HCT116 (cell line): ENCODE results near the gene MCTP2. TPM values are rescaled to one million over a fixed set of nuclear protein-coding genes. Genes with fewer than 3 reads are reported as not detected.

Source experiments
- ATAC-seq: fragments of 200-7000 bp; cut with Tn5 transposase; 2 replicates; pipeline ENCODE4 v1.9.1; 2020; ENCODE audit warnings: mild to moderate bottlenecking, moderate library complexity
- BruUV-seq: library from RNA; stranded (reverse); fragments of 400-500 nt; replicated peaks from 2 replicates; lab custom pipeline; 2021; lab: Mats Ljungman, UMichigan
- CTCF ChIA-PET: fragments of 300-600 bp; sonication (Branson Sonifier 250); formaldehyde crosslinking; loops from one replicate; lab custom pipeline; 2021; ENCODE audit warnings: antibody characterized with exemption; lab: Charles Lee
- POLR2A ChIA-PET: fragments of 300-600, 350-600 bp; sonication (Branson Sonifier 250); formaldehyde crosslinking; loops from one replicate; lab custom pipeline; 2021; ENCODE audit warnings: antibody characterized with exemption; lab: Charles Lee
- RAD21 ChIA-PET, 2 experiments: fragments of 300-600 bp; sonication (Branson Sonifier 250); formaldehyde crosslinking; loops; one replicate each; lab custom pipeline; 2023; ENCODE audit warnings: low total read pairs in 2 of 2; ENCODE audit not compliant: uncharacterized antibody in 2 of 2, unreplicated experiment in 2 of 2, low non-redundant PET in 1 of 2; lab: Charles Lee
- DNase-seq: peaks from one replicate; pipeline ENCODE4 v3.0.0-alpha.2; 2010; ENCODE audit warnings: low read depth, low spot score
- H2AFZ ChIP-seq: fragments of 200-600 bp; shearing (Covaris generic), sonication (generic); 2 replicates; pipeline ENCODE4 v1.6.1; 2017; ENCODE audit warnings: low read depth, mixed run types, mixed read lengths, antibody characterized with exemption, low read length; ENCODE audit not compliant: poor library complexity, severe bottlenecking
- H3K27ac ChIP-seq: 2 replicates; pipeline ENCODE4 v1.5.1; 2012; ENCODE audit warnings: low read depth, low read length
- H3K27me3 ChIP-seq: fragments of 200-600 bp; sonication (generic); 2 replicates; pipeline ENCODE4 v1.6.1; 2016; ENCODE audit warnings: mixed run types, low read length, mixed read lengths; ENCODE audit not compliant: insufficient read depth
- H3K36me3 ChIP-seq, 2 experiments: fragments of 200-500 bp in 1 of 2; fragments of 200-600 bp in 1 of 2; sonication (Bioruptor generic) in 1 of 2; sonication (generic) in 1 of 2; 2 replicates each; pipeline versions ENCODE4 v1.5.1 to v1.6.1; 2014 to 2016; ENCODE audit warnings: low read length in 2 of 2, inconsistent platforms in 1 of 2, mixed read lengths in 1 of 2, mixed run types in 1 of 2; ENCODE audit not compliant: insufficient read depth in 2 of 2, control insufficient read depth in 1 of 2
- H3K4me1 ChIP-seq, 2 experiments: fragments of 200-600 bp in 1 of 2; sonication (generic) in 1 of 2; 2 replicates each; pipeline versions ENCODE4 v1.5.1 to v1.6.1; 2012 to 2017; ENCODE audit warnings: low read length in 2 of 2, inconsistent platforms in 1 of 2, mild to moderate bottlenecking in 1 of 2, mixed read lengths in 1 of 2, mixed run types in 1 of 2, moderate library complexity in 1 of 2; ENCODE audit not compliant: insufficient read depth in 2 of 2, control insufficient read depth in 1 of 2
- H3K4me2 ChIP-seq: fragments of 200-600 bp; sonication (generic); 2 replicates; pipeline ENCODE4 v1.6.1; 2017; ENCODE audit warnings: mixed run types, low read length, mixed read lengths
- H3K4me3 ChIP-seq, 2 experiments: fragments of 200-600 bp in 1 of 2; sonication (generic) in 1 of 2; replicated peaks in 1 of 2; 2 replicates each; pipeline ENCODE4 v1.5.1; 2011 to 2016; ENCODE audit warnings: low read length in 2 of 2, control low read depth in 1 of 2, low read depth in 1 of 2, mild to moderate bottlenecking in 1 of 2, mixed read lengths in 1 of 2, mixed run types in 1 of 2
- H3K79me2 ChIP-seq: fragments of 200-600 bp; sonication (generic); 2 replicates; pipeline ENCODE4 v1.6.1; 2017; ENCODE audit warnings: mild to moderate bottlenecking, mixed run types, low read length, moderate library complexity, mixed read lengths; ENCODE audit not compliant: insufficient read depth
- H3K9ac ChIP-seq: fragments of 200-600 bp; sonication (generic); 2 replicates; pipeline ENCODE4 v1.6.1; 2016; ENCODE audit warnings: low read length, mixed read lengths
- H3K9me2 ChIP-seq: fragments of 200-600 bp; sonication (generic), shearing (Covaris generic); 2 replicates; pipeline ENCODE4 v1.6.1; 2017; ENCODE audit warnings: mixed run types, mild to moderate bottlenecking, moderate library complexity; ENCODE audit not compliant: insufficient read depth
- H3K9me3 ChIP-seq, 2 experiments: fragments of 200-500 bp in 1 of 2; fragments of 200-600 bp in 1 of 2; sonication (Bioruptor generic) in 1 of 2; sonication (generic) in 1 of 2; 2 replicates each; pipeline ENCODE4 v1.6.1; 2014 to 2017; ENCODE audit warnings: low read length in 2 of 2, mixed read lengths in 2 of 2, inconsistent platforms in 1 of 2, low read depth in 1 of 2, mild to moderate bottlenecking in 1 of 2, mixed run types in 1 of 2, moderate library complexity in 1 of 2; ENCODE audit not compliant: control insufficient read depth in 1 of 2, insufficient read depth in 1 of 2
- H4K20me1 ChIP-seq: fragments of 200-600 bp; sonication (generic), shearing (Covaris generic); 2 replicates; pipeline ENCODE4 v1.6.1; 2017; ENCODE audit warnings: mixed run types, mild to moderate bottlenecking, moderate library complexity; ENCODE audit not compliant: insufficient read depth
- ATF3 ChIP-seq: IDR thresholded peaks from 2 replicates; pipeline ENCODE4 v1.6.1; 2012
- CBX3 ChIP-seq: IDR thresholded peaks from 2 replicates; pipeline ENCODE4 v1.6.1; 2012; ENCODE audit warnings: low read depth
- CEBPB ChIP-seq: IDR thresholded peaks from 2 replicates; pipeline ENCODE4 v1.6.1; 2012; ENCODE audit warnings: low read depth
- EZH2 ChIP-seq: fragments of 200-600 bp; sonication (generic); IDR thresholded peaks from 2 replicates; pipeline ENCODE4 v1.6.1; 2017; ENCODE audit warnings: antibody characterized with exemption, mixed run types
- EZH2phosphoT487 ChIP-seq: fragments of 200-600 bp; IDR thresholded peaks from 2 replicates; pipeline ENCODE4 v1.6.1; 2018; ENCODE audit warnings: antibody characterized with exemption, borderline replicate concordance
- FOSL1 ChIP-seq: IDR thresholded peaks from 2 replicates; pipeline ENCODE4 v1.6.1; 2012; ENCODE audit warnings: low read depth
- JUND ChIP-seq: IDR thresholded peaks from 2 replicates; pipeline ENCODE4 v1.6.1; 2012
- MAX ChIP-seq: IDR thresholded peaks from 2 replicates; pipeline ENCODE4 v1.6.1; 2012
- POLR2A ChIP-seq: IDR thresholded peaks from 2 replicates; pipeline ENCODE4 v1.7.0; 2011; ENCODE audit warnings: borderline replicate concordance; ENCODE audit not compliant: insufficient read depth, insufficient read length; ENCODE audit errors: extremely low read depth
- POLR2AphosphoS5 ChIP-seq: IDR thresholded peaks from 2 replicates; pipeline ENCODE4 v1.6.1; 2011; ENCODE audit warnings: mild to moderate bottlenecking, low read depth, low read length, moderate library complexity
- SIN3A ChIP-seq: IDR thresholded peaks from 2 replicates; pipeline ENCODE4 v1.6.1; 2012; ENCODE audit warnings: low read depth
- TCF7L2 ChIP-seq: IDR thresholded peaks from 2 replicates; pipeline ENCODE4 v1.7.0; 2011; ENCODE audit warnings: borderline replicate concordance, inconsistent platforms; ENCODE audit not compliant: insufficient read depth, insufficient read length; ENCODE audit errors: extremely low read depth
- YY1 ChIP-seq: IDR thresholded peaks from 2 replicates; pipeline ENCODE4 v1.6.1; 2011; ENCODE audit warnings: low read length, low read depth, moderate library complexity, mild to moderate bottlenecking; ENCODE audit not compliant: insufficient replicate concordance; ENCODE audit errors: extremely low read depth
- ZBTB33 ChIP-seq: IDR thresholded peaks from 2 replicates; pipeline ENCODE4 v1.6.1; 2011; ENCODE audit warnings: mild to moderate bottlenecking, low read length, moderate library complexity; ENCODE audit not compliant: insufficient replicate concordance; ENCODE audit errors: extremely low read depth
- ZFX ChIP-seq: fragments of 450-650 bp; IDR thresholded peaks from 2 replicates; pipeline ENCODE4 v1.6.1; 2017
- intact Hi-C: fragments of 100-400 bp; cut with micrococcal nuclease; formaldehyde crosslinking; loops from 2 replicates; pipeline ENCODE4 v1.10.0; 2022
- total RNA-seq: library from RNA; stranded (reverse); gene quantifications from one replicate; pipeline ENCODE4 v1.2.1, GENCODE V29; 2021; ENCODE audit not compliant: unreplicated experiment

The MCTP2 gene
- total RNA-seq, 1 experiment from 2014 or later: 12.9 TPM

GRCh38 chr15:94265009-94265408 lies 33.6 kb downstream of the MCTP2 start:
- Histone ChIP-seq H3K9ac (no peak overlapping the region), H3K79me2 (no peaks in the 10 kb centered on the region), H3K4me2 (no peak overlapping the region), H3K9me3 (no peaks in the 10 kb centered on the region), H3K4me1 (no peaks in the 10 kb centered on the region), H3K27ac (no peak overlapping the region), H3K4me3 (no peak overlapping the region), H2AFZ (no peak overlapping the region), H3K27me3 (no peaks in the 10 kb centered on the region), H3K9me2 (no peaks in the 10 kb centered on the region), H3K36me3 (no peaks in the 10 kb centered on the region), H4K20me1 (no peaks in the 10 kb centered on the region)
- ChIA-PET POLR2A (no interaction called here), RAD21 (no interaction called here), CTCF (no interaction called here)
- DNase-seq: no peak
- no TSS peak for BruUV-seq
- ATAC-seq: no peak
- TF ChIP-seq EZH2phosphoT487 (no peak), CEBPB (no peak), SIN3A (no peak), POLR2A (no peak), EZH2 (no peak), JUND (no peak), ATF3 (no peak), ZFX (no peak), YY1 (no peak), FOSL1 (no peak), ZBTB33 (no peak), MAX (no peak), POLR2AphosphoS5 (no peak), CBX3 (no peak), TCF7L2 (no peak)
- intact Hi-C loops: no loop called here
